C4-2B (cell line): Measurements from ENCODE around the gene MRPS24.
A peak's percentile ranks its signal among the peaks of the same experiment; 100 is the strongest.

Experiments used
- H3K27ac ChIP-seq: fragments of 450-650 bp; 2 replicates; pipeline ENCODE4 v1.5.1; 2017
- ZFX ChIP-seq: fragments of 450-650 bp; IDR thresholded peaks from 2 replicates; pipeline ENCODE4 v1.6.1; 2017
- TF ChIP-seq, protein P1 (sequence below): fragments of 450-650 bp; conservative IDR thresholded peaks from 2 replicates; pipeline ENCODE4 v1.5.1; 2017; ENCODE audit warnings: mild to moderate bottlenecking

Gene MRPS24

DNA sequence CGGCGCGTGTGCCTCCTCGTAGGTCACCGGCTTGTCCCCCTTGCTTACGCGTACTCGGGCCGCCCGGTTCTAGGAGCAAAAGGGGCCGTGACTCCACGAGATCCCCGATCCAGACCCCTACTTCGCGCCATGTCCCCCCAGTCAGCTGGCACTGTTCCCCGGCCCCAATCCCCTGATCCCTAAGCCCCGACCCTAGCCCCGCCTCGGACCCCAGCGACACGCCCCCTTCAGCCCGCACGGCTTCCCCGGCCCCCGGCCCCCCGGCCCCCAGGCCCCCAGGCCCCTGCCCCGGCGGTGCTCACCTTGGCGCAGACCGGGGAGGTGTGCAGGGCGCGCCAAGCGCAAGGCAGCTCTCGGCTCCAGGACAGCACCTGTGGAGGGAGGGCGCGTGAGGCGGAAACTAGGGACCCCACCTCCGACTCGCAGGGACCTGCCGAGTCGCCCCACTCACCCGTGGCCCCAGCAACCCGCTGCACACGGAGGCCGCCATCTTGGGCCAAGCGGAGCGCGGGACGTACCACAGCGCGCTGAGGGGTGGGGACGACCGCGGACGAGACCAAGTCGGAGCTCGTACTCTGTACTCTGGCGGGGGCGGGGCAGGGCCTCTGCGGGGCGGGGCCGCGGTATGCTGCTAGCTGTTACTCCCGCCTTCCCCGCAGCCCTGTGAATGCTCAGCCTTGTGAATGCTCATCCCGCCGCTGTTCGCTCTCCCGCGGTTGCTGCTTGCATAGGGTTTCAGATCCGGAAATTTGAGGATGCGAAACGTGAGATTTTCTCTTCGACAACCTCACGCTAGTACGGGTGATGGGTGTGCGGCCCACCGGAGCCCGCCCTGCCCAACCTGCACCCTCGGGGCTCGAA, at the start of gene MRPS24:
MRPS24 (minus strand) TSS at position 512 of the 861 bp plus-strand sequence; CDS start at position 490, 22 bp downstream.
- H3K27ac ChIP-seq, result peak within 1 kb of the TSS; percentile 84
- TF ChIP-seq ZFX, result peak; percentile 66; the same call in 1 of the 2 replicates
- TF ChIP-seq, protein P1, sequence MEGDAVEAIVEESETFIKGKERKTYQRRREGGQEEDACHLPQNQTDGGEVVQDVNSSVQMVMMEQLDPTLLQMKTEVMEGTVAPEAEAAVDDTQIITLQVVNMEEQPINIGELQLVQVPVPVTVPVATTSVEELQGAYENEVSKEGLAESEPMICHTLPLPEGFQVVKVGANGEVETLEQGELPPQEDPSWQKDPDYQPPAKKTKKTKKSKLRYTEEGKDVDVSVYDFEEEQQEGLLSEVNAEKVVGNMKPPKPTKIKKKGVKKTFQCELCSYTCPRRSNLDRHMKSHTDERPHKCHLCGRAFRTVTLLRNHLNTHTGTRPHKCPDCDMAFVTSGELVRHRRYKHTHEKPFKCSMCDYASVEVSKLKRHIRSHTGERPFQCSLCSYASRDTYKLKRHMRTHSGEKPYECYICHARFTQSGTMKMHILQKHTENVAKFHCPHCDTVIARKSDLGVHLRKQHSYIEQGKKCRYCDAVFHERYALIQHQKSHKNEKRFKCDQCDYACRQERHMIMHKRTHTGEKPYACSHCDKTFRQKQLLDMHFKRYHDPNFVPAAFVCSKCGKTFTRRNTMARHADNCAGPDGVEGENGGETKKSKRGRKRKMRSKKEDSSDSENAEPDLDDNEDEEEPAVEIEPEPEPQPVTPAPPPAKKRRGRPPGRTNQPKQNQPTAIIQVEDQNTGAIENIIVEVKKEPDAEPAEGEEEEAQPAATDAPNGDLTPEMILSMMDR, result no peak

- no peak overlapping the region for H3K27ac ChIP-seq
- TF ChIP-seq, protein P1, result no peak
- TF ChIP-seq ZFX, result no peak
Observed at GRCh38 chr7:43915907-43916306, 46.6 kb upstream of the MRPS24 start.

- H3K27ac ChIP-seq, result no peak overlapping the region
- TF ChIP-seq, protein P1, result no peak
- TF ChIP-seq ZFX, result no peak
Observed at GRCh38 chr7:43914795-43915194, 45.5 kb upstream of the MRPS24 start.

DNA sequence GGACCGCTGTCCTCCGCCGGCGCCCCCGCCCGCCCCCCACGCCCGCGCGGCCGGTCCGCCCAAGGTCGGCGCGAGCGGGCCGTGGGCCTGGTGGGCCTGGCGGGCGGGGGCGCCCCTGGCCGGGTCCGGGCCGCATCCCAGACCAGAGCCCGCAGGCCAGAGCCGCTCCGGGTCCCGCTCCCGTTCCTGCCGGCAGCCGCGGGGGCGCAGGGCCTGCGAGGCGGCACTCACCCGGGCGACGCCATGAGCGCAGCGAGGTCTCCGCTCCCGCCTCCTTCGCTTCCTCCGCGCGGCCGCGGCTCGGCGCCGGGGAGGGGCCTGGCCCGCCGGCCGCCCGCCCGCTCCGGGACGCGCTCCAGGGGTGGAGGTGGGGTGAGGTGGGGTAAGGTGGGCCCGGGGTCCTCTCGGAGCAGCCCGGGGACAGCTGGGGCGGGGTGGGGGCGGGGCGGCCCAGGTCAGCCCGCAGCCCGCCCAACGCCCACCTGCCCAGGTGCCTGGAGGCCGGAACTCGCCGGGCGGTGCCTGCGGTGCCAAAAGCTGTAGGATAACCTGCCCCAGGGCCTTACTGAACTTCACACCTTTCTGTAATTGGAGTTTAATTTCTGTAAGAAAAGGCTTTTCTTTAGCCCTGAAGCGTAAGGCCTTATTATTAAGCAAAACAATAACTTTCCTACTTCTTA, 37.2 kb upstream of the MRPS24 start, which contains the start of gene URGCP:
URGCP (minus strand) TSS at position 266 of the 680 bp plus-strand sequence; CDS start at position 245, 21 bp downstream.
- TF ChIP-seq ZFX, result peak; percentile 98
- TF ChIP-seq, protein P1, result no peak
- peak within 1 kb of the TSS; percentile 78 for H3K27ac ChIP-seq

DNA sequence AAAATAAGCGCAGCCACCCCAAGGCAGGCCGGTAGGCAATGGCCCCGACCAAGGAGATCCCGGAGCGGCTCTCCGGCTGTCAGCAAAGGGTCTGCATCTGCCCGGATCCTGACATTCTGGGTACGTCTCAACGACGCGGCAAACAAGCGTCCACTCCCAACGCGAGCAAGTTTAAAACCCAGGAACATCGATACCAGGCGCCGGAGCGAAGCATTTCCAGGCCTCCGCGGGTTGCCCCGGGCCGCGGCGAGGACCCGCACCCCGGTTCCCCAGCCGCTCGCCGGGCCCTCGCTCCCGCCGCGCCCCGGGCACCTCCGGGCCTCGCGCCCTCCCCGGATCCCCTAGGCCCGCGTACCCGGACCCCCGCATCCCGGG, 36.6 kb upstream of the MRPS24 start:
- TF ChIP-seq ZFX, result no peak
- TF ChIP-seq, protein P1, result no peak
- peak overlapping the region; percentile 78 for H3K27ac ChIP-seq

DNA sequence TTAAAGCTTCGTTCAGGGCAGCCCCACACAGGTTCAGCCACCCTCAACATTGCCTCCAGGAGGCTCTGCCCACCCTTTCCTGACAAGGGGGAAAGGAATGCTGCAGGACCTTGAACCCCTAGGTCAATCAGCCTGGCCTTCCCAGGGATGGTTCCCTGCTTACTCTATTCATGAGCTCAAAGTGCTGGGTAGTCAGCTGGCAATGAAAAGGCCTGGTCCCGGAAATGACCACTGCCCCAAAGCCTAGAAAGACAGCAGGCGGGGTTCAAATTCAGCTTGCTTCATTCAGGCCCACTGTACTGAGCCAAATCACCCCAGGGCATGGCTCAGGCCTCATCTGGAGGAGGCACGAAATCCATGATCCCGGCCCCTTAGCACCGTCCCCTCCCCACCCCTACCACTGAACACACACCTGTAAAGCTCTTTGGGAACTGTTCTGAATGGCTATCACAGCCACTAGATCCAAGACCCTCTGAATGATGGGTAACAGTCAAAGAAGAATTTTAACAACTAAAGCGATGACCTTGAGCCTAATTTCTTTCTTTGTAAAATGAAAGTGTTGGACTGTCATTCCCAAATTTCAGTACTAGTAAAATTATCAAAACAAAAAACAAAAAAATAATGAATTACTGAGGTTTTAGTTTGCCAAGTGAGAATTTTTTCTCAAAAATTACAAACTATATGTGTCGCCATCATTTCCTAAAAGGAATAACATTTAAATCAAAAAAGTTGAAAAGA, 36.1 kb upstream of the MRPS24 start:
- peak overlapping the region; percentile 78 for H3K27ac ChIP-seq
- TF ChIP-seq ZFX, result no peak
- TF ChIP-seq, protein P1, result no peak
